ENCODE results near the gene TARBP1.

Gene TARBP1

GRCh38 chr1:234503193-234504050 is 24.4 kb upstream of the TARBP1 start:
- Histone ChIP-seq H3K9ac (ENCODE audit: insufficient read length, low read depth) (no peak overlapping the region), H3K27me3 (ENCODE audit: insufficient read depth, insufficient read length) (no peaks in the 10 kb centered on the region), H3K9me3 (ENCODE audit: insufficient read depth, low read length) (peaks cover 4% of the 10 kb centered on the region; the same call in 1 of the 2 replicates), H3K4me1 (ENCODE audit: insufficient read depth, insufficient read length) (no peaks in the 10 kb centered on the region), H3K4me3 (ENCODE audit: insufficient read length, low read depth) (no peak overlapping the region), H3K36me3 (ENCODE audit: insufficient read depth, insufficient read length, low read length) (no peaks in the 10 kb centered on the region)
- TF ChIP-seq YY1 (IDR thresholded peaks at IDR 0.05; ENCODE audit: insufficient read depth, insufficient read length) (no peak), SUZ12 (IDR thresholded peaks at IDR 0.05; ENCODE audit: extremely low read depth, insufficient read depth, insufficient read length) (no peak), ZNF274 (IDR thresholded peaks at IDR 0.05; ENCODE audit: low read depth, low read length) (no peak)
- no peak for DNase-seq (ENCODE audit: low read depth, low spot score)

GRCh38 chr1:234502785-234503184 is 23.8 kb upstream of the TARBP1 start:
- TF ChIP-seq YY1 (IDR thresholded peaks at IDR 0.05; ENCODE audit: insufficient read depth, insufficient read length), result no peak
- no peak for TF ChIP-seq ZNF274 (IDR thresholded peaks at IDR 0.05; ENCODE audit: low read depth, low read length)
- no peak for TF ChIP-seq SUZ12 (IDR thresholded peaks at IDR 0.05; ENCODE audit: extremely low read depth, insufficient read depth, insufficient read length)

GRCh38 chr1:234500269-234500668 is 21.3 kb upstream of the TARBP1 start:
- no peak for DNase-seq (ENCODE audit: low read depth, low spot score)
- TF ChIP-seq YY1 (IDR thresholded peaks at IDR 0.05; ENCODE audit: insufficient read depth, insufficient read length), result no peak
- TF ChIP-seq ZNF274 (IDR thresholded peaks at IDR 0.05; ENCODE audit: low read depth, low read length), result no peak
- TF ChIP-seq SUZ12 (IDR thresholded peaks at IDR 0.05; ENCODE audit: extremely low read depth, insufficient read depth, insufficient read length), result no peak
- H3K4me3 ChIP-seq (ENCODE audit: insufficient read length, low read depth), result no peak overlapping the region
- H3K4me1 ChIP-seq (ENCODE audit: insufficient read depth, insufficient read length), result no peaks in the 10 kb centered on the region
- H3K27me3 ChIP-seq (ENCODE audit: insufficient read depth, insufficient read length), result no peaks in the 10 kb centered on the region
- H3K9me3 ChIP-seq (ENCODE audit: insufficient read depth, low read length), result no peaks in the 10 kb centered on the region
- H3K36me3 ChIP-seq (ENCODE audit: insufficient read depth, insufficient read length, low read length), result no peaks in the 10 kb centered on the region
- H3K9ac ChIP-seq (ENCODE audit: insufficient read length, low read depth), result no peak overlapping the region

More at GRCh38 chr1:234502785-234503184, 23.8 kb upstream of the TARBP1 start:
- Histone ChIP-seq H3K4me3 (ENCODE audit: insufficient read length, low read depth) (no peak overlapping the region), H3K9me3 (ENCODE audit: insufficient read depth, low read length) (peaks cover 4% of the 10 kb centered on the region; the same call in 1 of the 2 replicates), H3K4me1 (ENCODE audit: insufficient read depth, insufficient read length) (no peaks in the 10 kb centered on the region), H3K9ac (ENCODE audit: insufficient read length, low read depth) (no peak overlapping the region), H3K36me3 (ENCODE audit: insufficient read depth, insufficient read length, low read length) (no peaks in the 10 kb centered on the region), H3K27me3 (ENCODE audit: insufficient read depth, insufficient read length) (no peaks in the 10 kb centered on the region)
- DNase-seq (ENCODE audit: low read depth, low spot score), result no peak

DNA sequence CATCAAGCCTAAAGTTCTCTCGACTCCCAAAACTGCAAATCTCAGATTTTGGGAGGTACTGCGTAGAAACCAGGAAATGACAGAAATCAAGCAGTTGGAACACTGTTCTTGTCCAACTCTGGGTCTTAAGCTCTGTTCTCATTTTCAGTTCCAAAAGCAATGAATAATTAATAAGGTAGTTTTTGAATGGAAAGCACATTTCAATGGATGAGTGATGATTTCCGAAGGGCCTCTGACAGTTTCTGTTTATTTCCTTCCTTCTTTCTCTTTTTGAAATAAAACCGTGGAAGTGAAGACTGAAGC is 20.9 kb upstream of the TARBP1 start:
- Histone ChIP-seq H3K27me3 (ENCODE audit: insufficient read depth, insufficient read length) (no peaks in the 10 kb centered on the region), H3K4me3 (ENCODE audit: insufficient read length, low read depth) (no peak overlapping the region), H3K9ac (ENCODE audit: insufficient read length, low read depth) (no peak overlapping the region), H3K36me3 (ENCODE audit: insufficient read depth, insufficient read length, low read length) (no peaks in the 10 kb centered on the region), H3K9me3 (ENCODE audit: insufficient read depth, low read length) (no peaks in the 10 kb centered on the region), H3K4me1 (ENCODE audit: insufficient read depth, insufficient read length) (no peaks in the 10 kb centered on the region)
- no peak for DNase-seq (ENCODE audit: low read depth, low spot score)
- TF ChIP-seq YY1 (IDR thresholded peaks at IDR 0.05; ENCODE audit: insufficient read depth, insufficient read length) (no peak), ZNF274 (IDR thresholded peaks at IDR 0.05; ENCODE audit: low read depth, low read length) (no peak), SUZ12 (IDR thresholded peaks at IDR 0.05; ENCODE audit: extremely low read depth, insufficient read depth, insufficient read length) (no peak)

GRCh38 chr1:234499119-234499942 is 20.4 kb upstream of the TARBP1 start:
- no peak for TF ChIP-seq ZNF274 (IDR thresholded peaks at IDR 0.05; ENCODE audit: low read depth, low read length)
- TF ChIP-seq SUZ12 (IDR thresholded peaks at IDR 0.05; ENCODE audit: extremely low read depth, insufficient read depth, insufficient read length), result no peak
- TF ChIP-seq YY1 (IDR thresholded peaks at IDR 0.05; ENCODE audit: insufficient read depth, insufficient read length), result no peak
- peak; percentile 93 for DNase-seq (ENCODE audit: low read depth, low spot score)
- Histone ChIP-seq H3K9me3 (ENCODE audit: insufficient read depth, low read length) (no peaks in the 10 kb centered on the region), H3K4me3 (ENCODE audit: insufficient read length, low read depth) (no peak overlapping the region), H3K9ac (ENCODE audit: insufficient read length, low read depth) (peak overlapping the region; percentile 38), H3K36me3 (ENCODE audit: insufficient read depth, insufficient read length, low read length) (no peaks in the 10 kb centered on the region), H3K4me1 (ENCODE audit: insufficient read depth, insufficient read length) (no peaks in the 10 kb centered on the region), H3K27me3 (ENCODE audit: insufficient read depth, insufficient read length) (no peaks in the 10 kb centered on the region)

DNA sequence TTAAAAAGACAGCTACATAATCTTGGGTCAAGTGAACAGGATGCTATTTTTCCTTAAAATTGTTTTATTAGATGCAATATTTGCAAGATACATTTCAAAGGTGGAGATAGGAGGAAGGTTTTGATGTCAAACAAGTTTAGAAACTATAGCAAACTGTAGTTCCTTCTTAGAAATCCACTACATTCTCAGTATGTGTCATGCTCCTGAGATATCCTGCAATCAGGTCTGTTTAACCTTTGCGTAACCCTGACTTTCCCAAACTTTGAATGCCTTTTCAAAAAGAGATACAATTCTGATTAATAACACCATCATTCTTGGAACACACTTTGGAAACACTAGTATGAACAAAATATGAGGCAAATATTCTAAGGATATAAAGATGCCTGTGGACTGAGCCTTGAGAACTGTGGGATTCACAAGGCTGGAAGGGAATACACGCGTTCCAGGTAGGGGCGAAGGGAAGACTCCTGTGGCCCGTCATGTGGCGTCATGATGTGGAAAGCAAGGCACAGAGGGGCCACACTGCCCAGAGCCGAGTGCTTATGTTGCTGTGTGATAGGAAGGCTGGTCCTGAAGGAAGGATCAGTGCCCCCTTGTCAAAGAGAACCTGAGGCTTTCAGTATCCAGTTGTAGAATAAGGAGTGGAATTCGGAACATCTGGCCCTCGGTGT is 19.6 kb upstream of the TARBP1 start:
- Histone ChIP-seq H3K9ac (ENCODE audit: insufficient read length, low read depth) (no peak overlapping the region), H3K36me3 (ENCODE audit: insufficient read depth, insufficient read length, low read length) (no peaks in the 10 kb centered on the region), H3K27me3 (ENCODE audit: insufficient read depth, insufficient read length) (no peaks in the 10 kb centered on the region), H3K4me1 (ENCODE audit: insufficient read depth, insufficient read length) (no peaks in the 10 kb centered on the region), H3K9me3 (ENCODE audit: insufficient read depth, low read length) (no peaks in the 10 kb centered on the region), H3K4me3 (ENCODE audit: insufficient read length, low read depth) (no peak overlapping the region)
- TF ChIP-seq ZNF274 (IDR thresholded peaks at IDR 0.05; ENCODE audit: low read depth, low read length) (no peak), YY1 (IDR thresholded peaks at IDR 0.05; ENCODE audit: insufficient read depth, insufficient read length) (no peak), SUZ12 (IDR thresholded peaks at IDR 0.05; ENCODE audit: extremely low read depth, insufficient read depth, insufficient read length) (no peak)
- no peak for DNase-seq (ENCODE audit: low read depth, low spot score)

Data from NT2/D1 (cell line).